GM12878 (cell line): ENCODE data around the gene ZNF577. TPM values are rescaled to one million over a fixed set of nuclear protein-coding genes. Genes with fewer than 3 reads are reported as not detected.

Experiments used
- ATAC-seq: fragments of 200-7000 bp; cut with Tn5 transposase; 3 replicates; pipeline ENCODE4 v1.9.1; 2020; ENCODE audit warnings: mild to moderate bottlenecking, moderate library complexity
- BruUV-seq: library from RNA; stranded (reverse); fragments of 400-500 nt; replicated peaks from 2 replicates; lab custom pipeline; 2021; lab: Mats Ljungman, UMichigan
- CTCF ChIA-PET: fragments of 300-600 bp; sonication (Branson Sonifier 250); formaldehyde crosslinking; extraction: SDS; loops from one replicate; lab custom pipeline; 2021; ENCODE audit warnings: inconsistent platforms; lab: Yijun Ruan, JAX
- POLR2A ChIA-PET: fragments of 350-600 bp; formaldehyde crosslinking; extraction: SDS; loops from one replicate; lab custom pipeline; 2021; ENCODE audit warnings: inconsistent platforms; lab: Charles Lee
- RAD21 ChIA-PET: fragments of 300-600 bp; sonication (Branson Sonifier 250); formaldehyde crosslinking; loops from one replicate; lab custom pipeline; 2023; ENCODE audit warnings: antibody characterized with exemption; ENCODE audit not compliant: unreplicated experiment; lab: Charles Lee
- SMC1A ChIA-PET: fragments of 300-600 bp; sonication (Branson Sonifier 250); formaldehyde crosslinking; loops from one replicate; lab custom pipeline; 2023; ENCODE audit not compliant: unreplicated experiment, uncharacterized antibody; lab: Charles Lee
- DNase-seq: peaks from one replicate; pipeline ENCODE4 v3.0.0-alpha.2; 2011; ENCODE audit warnings: low read depth, low spot score
- FAIRE-seq: peaks from 3 replicates; lab custom pipeline; 2011; peaks lifted over from hg19 to GRCh38; lab: Jason Lieb, UNC
- H2AFZ ChIP-seq: 2 replicates; pipeline ENCODE4 v1.6.0; 2011; ENCODE audit warnings: low read depth, low read length, control low read depth; ENCODE audit not compliant: control insufficient read depth
- H3K27ac ChIP-seq: 2 replicates; pipeline ENCODE4 v1.5.1; 2011; ENCODE audit warnings: control low read depth; ENCODE audit not compliant: control insufficient read depth, insufficient read depth
- H3K27me3 ChIP-seq, 2 experiments: replicated peaks in 1 of 2; 2 replicates each; pipeline versions ENCODE4 v1.6.0 to v1.6.1; 2011; ENCODE audit warnings: low read length in 1 of 2; ENCODE audit not compliant: control insufficient read depth in 2 of 2, insufficient read depth in 2 of 2
- H3K36me3 ChIP-seq, 2 experiments: 2 replicates each; pipeline ENCODE4 v1.5.1; 2011; ENCODE audit warnings: low read length in 1 of 2; ENCODE audit not compliant: control insufficient read depth in 2 of 2, insufficient read depth in 2 of 2
- H3K4me1 ChIP-seq: 2 replicates; pipeline ENCODE4 v1.6.1; 2011; ENCODE audit warnings: mild to moderate bottlenecking, low read length, moderate library complexity, mixed read lengths; ENCODE audit not compliant: control insufficient read depth, insufficient read depth
- H3K4me2 ChIP-seq: 2 replicates; pipeline ENCODE4 v1.6.0; 2011; ENCODE audit warnings: control low read depth; ENCODE audit not compliant: control insufficient read depth, insufficient read depth
- H3K4me3 ChIP-seq: fragments of 200-600 bp; sonication (generic); 2 replicates; pipeline ENCODE4 v1.5.1; 2016
- H3K79me2 ChIP-seq: 2 replicates; pipeline ENCODE4 v1.6.0; 2011; ENCODE audit warnings: low read length; ENCODE audit not compliant: control insufficient read depth, insufficient read depth
- H3K9ac ChIP-seq: 2 replicates; pipeline ENCODE4 v1.8.0; 2011; ENCODE audit warnings: low read length, control low read depth, mixed read lengths; ENCODE audit not compliant: control insufficient read depth, insufficient read depth
- H3K9me3 ChIP-seq: replicated peaks from 3 replicates; pipeline ENCODE4 v1.5.1; 2011; ENCODE audit warnings: mild to moderate bottlenecking, low read length; ENCODE audit not compliant: control insufficient read depth, insufficient read depth
- H4K20me1 ChIP-seq: 2 replicates; pipeline ENCODE4 v1.6.0; 2011; ENCODE audit not compliant: control insufficient read depth, insufficient read depth
- ATF3 ChIP-seq: IDR thresholded peaks from 2 replicates; pipeline ENCODE4 v1.6.1; 2011; ENCODE audit warnings: low read depth, mild to moderate bottlenecking, low read length, moderate library complexity, borderline replicate concordance; ENCODE audit errors: extremely low read depth
- CEBPB ChIP-seq, 2 experiments: fragments of 150-350 bp in 1 of 2; IDR thresholded peaks; 2 replicates each; pipeline ENCODE4 v1.6.1; 2012 to 2014; ENCODE audit warnings: low read depth in 2 of 2, low read length in 2 of 2, borderline replicate concordance in 1 of 2, inconsistent platforms in 1 of 2
- CHD1 ChIP-seq: IDR thresholded peaks from 2 replicates; pipeline ENCODE4 v1.6.1; 2012; ENCODE audit warnings: low read depth, low read length, improper control_type of control experiment
- ETV6 ChIP-seq, 2 experiments: fragments of 450-650 bp in 1 of 2; IDR thresholded peaks in 1 of 2; conservative IDR thresholded peaks in 1 of 2; 2 replicates each; pipeline ENCODE4 v1.6.1; 2014; ENCODE audit warnings: antibody characterized with exemption in 1 of 2, borderline replicate concordance in 1 of 2, low read depth in 1 of 2, mild to moderate bottlenecking in 1 of 2, moderate library complexity in 1 of 2
- HDAC2 ChIP-seq: fragments of 200-600 bp; sonication (generic); IDR thresholded peaks from 2 replicates; pipeline ENCODE4 v1.6.1; 2017
- JUND ChIP-seq: IDR thresholded peaks from 2 replicates; pipeline ENCODE4 v1.6.1; 2012; ENCODE audit warnings: low read depth, mild to moderate bottlenecking, low read length, improper control_type of control experiment, moderate library complexity
- NRF1 ChIP-seq: conservative IDR thresholded peaks from 2 replicates; pipeline ENCODE4 v1.6.1; 2011; ENCODE audit warnings: mild to moderate bottlenecking, low read depth, low read length, improper control_type of control experiment
- SUPT20H ChIP-seq: IDR thresholded peaks from 2 replicates; pipeline ENCODE4 v1.6.1; 2011; ENCODE audit warnings: low read depth, mild to moderate bottlenecking, low read length, moderate library complexity, borderline replicate concordance; ENCODE audit not compliant: control insufficient read depth
- WRNIP1 ChIP-seq: IDR thresholded peaks from 2 replicates; pipeline ENCODE4 v1.6.1; 2011; ENCODE audit warnings: low read depth, low read length, improper control_type of control experiment, borderline replicate concordance
- WGBS: methylation state at CpG from one replicate; pipeline ENCODE4 v1.1.6; 2016; ENCODE audit warnings: low lambda C conversion rate; ENCODE audit not compliant: insufficient replicate concordance, insufficient coverage; ENCODE audit errors: missing lambda C conversion rate; 5-methylcytosine and 5-hydroxymethylcytosine counted together
- in situ Hi-C: fragments of 300-500 bp; cut with MboI; formaldehyde crosslinking; loops from 9 replicates; pipeline ENCODE4 v1.14.3; 2018; ENCODE audit warnings: mixed read lengths
- intact Hi-C: fragments of 100-400 bp; cut with micrococcal nuclease; formaldehyde crosslinking; loops from one replicate; pipeline ENCODE4 v1.14.2; 2022; ENCODE audit not compliant: unreplicated experiment
- polyA plus RNA-seq, 11 experiments: library from polyadenylated mRNA; depleted of rRNA in 4 of 11; unstranded in 6 of 11; stranded (reverse) in 5 of 11; fragments of >200 nt; fragmentation: Nextera tagmentation in 4 of 11; fragmentation: Illumina TruSeq in 1 of 11; extraction: Ambion mirVana in 4 of 11; extraction: Trizol in 1 of 11; gene quantifications; 1 replicate in 1 of 11; 2 replicates in 10 of 11; pipeline versions ENCODE4 v1.2.1 to v1.2.3, GENCODE V29; 2011 to 2016; ENCODE audit warnings: inconsistent platforms in 2 of 11, missing spikeins in 2 of 11, low read depth in 1 of 11
- total RNA-seq, 4 experiments: library from RNA; depleted of rRNA in 3 of 4; stranded (reverse); fragments of >200 nt in 3 of 4; fragmentation: Illumina TruSeq in 1 of 4; extraction: Trizol in 1 of 4; gene quantifications; 2 replicates each; pipeline versions ENCODE4 v1.2.1 to v1.2.3, GENCODE V29; 2013 to 2021

ZNF577 gene
- total and polyA plus RNA-seq, 10 of the 15 experiments (the other 5 are each of a cell fraction or from before 2014, with no cell fraction given) = 1.0 to 6.1 (median 4.5) TPM

- Histone ChIP-seq H3K4me3 (no peak overlapping the region), H3K36me3 (no peaks in the 10 kb centered on the region), H3K4me1 (no peaks in the 10 kb centered on the region), H3K79me2 (no peaks in the 10 kb centered on the region), H3K27me3 (no peaks in the 10 kb centered on the region), H4K20me1 (no peaks in the 10 kb centered on the region), H3K4me2 (no peak overlapping the region), H2AFZ (no peak overlapping the region), H3K9me3 (peaks cover 3% of the 10 kb centered on the region; the same call in 2 of the 3 replicates), H3K9ac (no peak overlapping the region), H3K27ac (no peak overlapping the region)
- SMC1A ChIA-PET = no interaction called here
- DNase-seq (no peak), FAIRE-seq (no peak), ATAC-seq (no peak)
- RAD21 ChIA-PET = no interaction called here
- in situ Hi-C loops (no loop called here), intact Hi-C loops (no loop called here)
- TF ChIP-seq CHD1 (no peak), SUPT20H (no peak), ATF3 (no peak), CEBPB (IDR thresholded peaks at IDR 0.05; ENCODE audit: borderline replicate concordance in 1 of 2, low read depth in 2 of 2, low read length in 2 of 2) (no peak), WRNIP1 (no peak), JUND (no peak), HDAC2 (no peak), NRF1 (no peak), ETV6 (conservative IDR thresholded peaks at IDR 0.05 in 1 of 2, IDR thresholded peaks at IDR 0.05 in 1 of 2; ENCODE audit: borderline replicate concordance in 1 of 2, low read depth in 1 of 2) (no peak)
- POLR2A ChIA-PET = no interaction called here
- 19% methylated on average over 2 of the region's 2 CpGs for WGBS
- CTCF ChIA-PET = no interaction called here
- no TSS peak for BruUV-seq
These were observed 65.4 kb downstream of the ZNF577 start for GRCh38 chr19:51822325-51822724.
